T follicular helper cell (primary cell): ENCODE results near the gene TC2N.
"Not testable (repeated sequence)": the region's sequence is repeated elsewhere in the genome, so short reads cannot be mapped to it uniquely, and the experiment has no call there.

ENCODE experiments used
- DNase-seq: peaks from one replicate; pipeline ENCODE4 v3.0.0-alpha.2; 2020; ENCODE audit warnings: low read depth

Gene TC2N

DNA sequence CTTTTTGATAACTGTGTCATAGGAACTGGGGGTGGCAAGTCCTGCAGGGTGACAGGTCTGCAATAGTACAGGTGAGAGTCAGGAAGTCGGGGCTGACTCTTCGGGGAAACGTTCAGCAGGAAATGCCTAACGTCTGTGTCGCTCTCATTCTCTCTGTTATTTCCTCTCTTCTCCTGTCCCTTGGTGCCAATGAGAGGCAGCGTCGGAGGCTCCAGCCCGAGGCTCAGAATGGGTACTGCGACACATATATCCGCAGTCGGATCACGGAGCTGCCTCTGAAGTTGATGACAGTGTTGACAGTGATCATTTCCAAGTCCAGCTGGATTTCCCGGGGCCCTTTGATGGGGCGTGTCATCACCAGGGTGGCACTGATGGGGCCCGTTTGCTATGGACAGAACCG lies 2.7 kb upstream of the TC2N start:
- DNase-seq = peak; percentile 66

GRCh38 chr14:91869556-91869955 lies 2.2 kb upstream of the TC2N start:
- DNase-seq = no peak

DNA sequence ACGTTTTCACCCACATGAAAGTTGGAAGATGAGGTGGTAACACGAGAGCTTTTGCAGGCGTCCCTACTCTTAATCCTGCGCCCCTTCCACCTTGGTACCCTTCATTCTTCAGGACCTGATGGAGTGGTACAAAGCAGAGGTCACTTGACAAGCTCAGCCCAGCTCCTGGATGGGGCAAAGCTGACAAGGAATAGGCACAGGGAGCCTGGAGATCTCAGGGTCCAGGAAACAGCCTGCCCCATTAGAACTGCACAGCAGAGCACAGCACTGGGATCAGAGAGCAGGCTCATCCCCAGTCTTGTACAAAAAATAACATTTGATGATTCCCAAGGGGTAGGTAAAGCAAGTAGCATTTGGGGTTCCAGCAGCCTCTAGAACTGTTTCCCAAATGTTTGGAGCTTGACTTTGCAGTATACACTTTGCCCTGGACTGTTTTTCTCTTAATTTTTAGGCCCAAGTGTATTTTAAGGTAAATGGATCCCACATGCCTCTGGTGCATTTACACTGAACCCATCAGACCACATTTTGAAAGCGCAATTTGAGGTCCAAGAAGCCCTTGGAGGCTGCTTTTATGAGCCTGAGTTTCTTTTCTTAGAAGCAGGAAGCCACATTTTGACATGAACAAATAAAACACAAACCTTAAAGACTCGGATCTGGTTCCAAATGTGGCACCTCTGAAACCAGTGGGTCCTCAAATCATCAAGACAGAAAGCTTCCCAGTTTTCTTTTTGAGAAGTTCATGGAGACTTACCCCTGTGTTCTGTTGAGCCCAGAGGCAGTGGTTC lies 633 bp downstream of the TC2N start:
- DNase-seq = no peak

GRCh38 chr14:91866061-91866460 lies 1.3 kb downstream of the TC2N start:
- DNase-seq = no peak

GRCh38 chr14:91862417-91862816 lies 4.9 kb downstream of the TC2N start:
- DNase-seq = no peak

DNA sequence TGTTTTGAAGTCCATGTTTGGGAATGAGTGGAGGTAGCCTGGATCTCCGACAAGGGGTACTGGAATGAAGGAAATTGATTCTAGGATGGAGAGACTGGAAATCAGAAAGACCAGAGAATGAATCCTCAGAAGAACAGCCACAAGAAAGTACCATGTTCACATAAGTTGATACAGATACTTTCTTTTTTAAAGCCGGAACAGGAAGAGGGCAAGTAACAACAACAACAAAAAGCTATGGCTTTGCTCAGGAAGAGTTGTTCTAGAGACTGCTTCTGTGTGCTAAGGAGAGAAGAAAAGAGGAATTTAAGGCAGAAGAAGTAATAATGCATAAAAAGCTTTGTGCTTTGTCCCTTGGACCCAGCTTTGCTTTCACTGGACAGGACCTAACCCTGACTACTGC lies 6.2 kb downstream of the TC2N start:
- no peak for DNase-seq

- no peak for DNase-seq
These were observed 7.1 kb downstream of the TC2N start for GRCh38 chr14:91860238-91860637.

- DNase-seq = no peak
These were observed 8.6 kb downstream of the TC2N start for GRCh38 chr14:91858536-91859275.

GRCh38 chr14:91857614-91858013 lies 9.7 kb downstream of the TC2N start:
- no peak for DNase-seq

GRCh38 chr14:91854327-91854934 lies 12.9 kb downstream of the TC2N start:
- DNase-seq = no peak

- no peak for DNase-seq
These were observed 15.8 kb downstream of the TC2N start for GRCh38 chr14:91851563-91851962.

GRCh38 chr14:91848504-91849001 lies 18.8 kb downstream of the TC2N start:
- no peak for DNase-seq

GRCh38 chr14:91847693-91848092 lies 19.6 kb downstream of the TC2N start:
- no peak for DNase-seq

DNA sequence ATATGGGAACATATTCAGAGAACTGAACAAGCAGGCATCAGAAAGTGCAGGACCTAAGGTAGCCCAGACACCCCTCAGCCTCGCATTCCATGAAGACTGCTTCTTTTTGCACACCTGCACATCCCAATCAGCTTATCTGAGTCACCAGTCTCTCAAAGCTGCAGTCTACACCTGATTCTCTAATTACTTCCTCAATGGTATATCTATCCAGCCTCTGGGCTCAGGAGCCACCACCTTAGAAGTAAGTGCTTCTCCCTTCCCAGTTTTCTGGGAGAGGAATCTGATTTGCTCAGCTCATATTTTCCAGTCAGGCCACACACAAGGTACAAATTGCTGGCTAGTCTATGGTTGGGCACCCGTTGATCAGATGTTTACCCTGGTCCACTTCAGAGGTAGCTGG lies 21.7 kb downstream of the TC2N start:
- no peak for DNase-seq

- not testable (repeated sequence) for DNase-seq
These were observed 22.3 kb downstream of the TC2N start for GRCh38 chr14:91845056-91845455.

DNA sequence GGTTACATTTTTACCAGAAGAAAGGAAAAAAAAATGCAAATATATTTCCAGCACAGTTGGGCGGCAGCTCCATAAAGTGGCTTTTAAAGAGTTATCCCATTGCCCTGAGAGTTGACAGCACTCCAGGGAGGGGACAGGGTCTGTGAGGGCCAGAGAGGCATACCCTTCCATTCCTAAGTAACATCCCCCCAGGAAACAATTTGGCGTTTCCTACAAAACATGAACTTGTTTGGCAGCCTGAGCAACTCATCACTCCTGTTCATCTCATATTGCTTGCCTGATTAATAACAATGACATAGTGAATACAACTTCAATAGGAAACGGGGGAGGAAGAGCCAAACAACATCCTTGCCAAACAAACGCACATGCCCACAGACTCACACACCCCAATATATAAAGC lies 23.3 kb downstream of the TC2N start:
- DNase-seq = no peak

GRCh38 chr14:91843437-91843836 lies 23.9 kb downstream of the TC2N start:
- no peak for DNase-seq

- DNase-seq = no peak
These were observed 26.3 kb downstream of the TC2N start for GRCh38 chr14:91841065-91841464.

DNA sequence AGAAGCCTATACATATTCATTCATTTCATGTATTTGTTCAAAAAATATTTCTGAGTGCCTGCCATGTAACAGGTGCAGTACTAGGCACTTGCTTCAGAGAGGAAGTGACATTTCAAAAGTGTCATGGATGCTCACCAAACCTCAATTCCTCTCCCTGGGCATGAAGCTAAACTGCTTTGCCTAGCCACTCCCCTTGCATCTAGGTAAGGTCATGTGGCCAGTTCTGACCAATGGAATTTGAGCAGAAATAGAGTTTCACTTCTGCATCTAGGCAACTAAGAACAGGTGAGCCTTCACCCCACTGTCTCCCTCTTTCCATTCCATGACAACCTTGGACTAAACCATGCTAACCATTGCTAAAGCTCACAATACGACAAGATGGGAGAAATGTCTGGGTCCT lies 27.6 kb downstream of the TC2N start:
- DNase-seq = no peak

DNA sequence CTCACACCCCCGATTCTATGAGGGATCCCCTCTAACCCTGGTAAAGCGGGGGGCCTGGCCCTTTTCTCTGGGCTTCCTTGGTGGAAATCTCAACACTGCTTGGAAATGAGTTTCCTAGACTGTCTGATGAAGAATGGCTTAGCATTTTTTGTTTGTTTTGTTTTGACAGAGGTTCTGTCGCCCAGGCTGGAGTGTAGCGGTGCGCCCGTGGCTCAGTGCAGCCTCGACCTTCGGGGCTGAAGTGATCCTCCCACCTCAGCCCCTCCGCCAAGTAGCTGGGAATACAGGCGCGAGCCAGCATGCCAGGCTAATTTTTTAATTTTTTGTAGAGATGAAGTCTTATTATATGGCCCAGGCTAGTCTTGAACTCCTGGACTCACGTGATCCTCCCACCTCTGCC lies 30.3 kb downstream of the TC2N start:
- DNase-seq = no peak

DNA sequence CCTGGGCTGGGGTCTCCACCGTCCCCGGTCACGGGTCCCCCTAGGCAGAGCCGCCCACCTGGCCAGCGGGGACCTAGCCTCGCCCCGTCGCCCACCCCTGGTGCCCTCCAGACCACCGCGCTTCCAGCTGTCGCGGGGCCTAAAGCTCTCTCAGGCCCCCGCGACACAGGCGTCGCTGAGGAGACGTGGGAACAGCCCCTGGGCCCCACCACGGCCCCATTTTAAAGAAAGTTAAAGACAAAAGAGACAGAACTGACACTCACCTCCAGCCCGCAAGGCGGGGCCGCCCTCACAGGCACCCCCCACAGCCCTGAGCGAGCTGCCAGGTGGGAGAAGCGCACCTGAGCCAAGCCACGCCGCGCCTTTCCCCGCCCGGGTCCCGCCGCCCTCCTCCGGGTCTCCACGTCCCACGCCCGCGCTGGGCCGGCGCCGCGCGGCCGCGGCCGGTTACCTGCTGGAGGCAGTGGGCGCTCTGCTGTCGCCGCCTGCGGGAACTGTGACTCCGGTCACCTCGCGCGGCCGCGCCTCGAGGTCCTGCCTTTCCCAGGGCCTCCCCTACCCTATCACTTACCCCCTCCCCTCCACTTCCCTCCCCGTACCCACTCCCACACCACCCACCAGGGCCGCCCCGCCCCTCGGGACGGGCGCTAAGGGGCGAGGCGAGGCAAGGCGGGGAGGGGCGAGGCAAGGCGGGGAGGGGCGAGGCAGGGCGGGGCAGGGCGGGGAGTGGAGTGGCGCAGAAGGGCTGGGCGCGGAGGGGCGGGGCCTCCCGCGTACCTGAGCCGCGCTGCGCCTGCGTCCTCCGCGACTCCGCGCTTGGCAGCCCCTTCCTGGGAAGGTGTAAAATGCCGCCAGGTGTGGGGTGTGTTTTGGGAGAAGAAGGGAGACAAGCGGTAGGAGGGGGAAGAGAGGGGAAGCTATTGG lies 31.2 kb downstream of the TC2N start:
- DNase-seq = peak; percentile 92
